Left ventricle myocardium superior (tissue), 1 donor: ENCODE results near the gene NPAS2. TPM values are rescaled to one million over a fixed set of nuclear protein-coding genes. Genes with fewer than 3 reads are reported as not detected.

Source experiments
- ATAC-seq: fragments of 200-7000 bp; cut with Tn5 transposase; one replicate; pipeline ENCODE4 v1.9.1; 2020; ENCODE audit warnings: mild to moderate bottlenecking, moderate library complexity
- DNase-seq: peaks from one replicate; pipeline ENCODE4 v3.0.0-alpha.2; 2020
- intact Hi-C: fragments of 100-400 bp; cut with micrococcal nuclease; formaldehyde crosslinking; loops from one replicate; pipeline ENCODE4 v1.11.0; 2022
- total RNA-seq: library from RNA; stranded (reverse); fragmentation: NEBNext Ultra II Directional; extraction: Animal tissue kit (Norgen Biotek cat#: 25700); gene quantifications from one replicate; pipeline ENCODE4 v1.2.1, GENCODE V29; 2021
- donor health status: DM: no; HTN: yes; CAD: no; lungs with severe emphysema.

Gene NPAS2
- total RNA-seq, 1 donor from 2014 or later, result 40.9 TPM

- intact Hi-C loops, result no loop called here
- DNase-seq, result no peak
- no peak for ATAC-seq
These were observed 129.2 kb downstream of the NPAS2 start for GRCh38 chr2:100948942-100949811.

GRCh38 chr2:100952512-100952911 lies 132.6 kb downstream of the NPAS2 start:
- no peak for ATAC-seq
- DNase-seq, result no peak
- intact Hi-C loops, result no loop called here

GRCh38 chr2:100953406-100954043 lies 133.6 kb downstream of the NPAS2 start:
- DNase-seq (no peak), ATAC-seq (no peak)
- intact Hi-C loops, result no loop called here

- intact Hi-C loops, result no loop called here
These were observed 134.1 kb downstream of the NPAS2 start for GRCh38 chr2:100954044-100954420.

GRCh38 chr2:100955226-100955625 lies 135.3 kb downstream of the NPAS2 start:
- intact Hi-C loops, result no loop called here
- DNase-seq (no peak), ATAC-seq (peak; percentile 61)

More at GRCh38 chr2:100954044-100954420, 134.1 kb downstream of the NPAS2 start:
- ATAC-seq (no peak), DNase-seq (no peak)

GRCh38 chr2:100956081-100956480 lies 136.1 kb downstream of the NPAS2 start:
- intact Hi-C loops, result no loop called here
- ATAC-seq (no peak), DNase-seq (no peak)

GRCh38 chr2:100957996-100958653 lies 138.2 kb downstream of the NPAS2 start:
- peak; percentile 78 for ATAC-seq
- intact Hi-C loops, result no loop called here
- no peak for DNase-seq

- DNase-seq (no peak), ATAC-seq (no peak)
- intact Hi-C loops, result no loop called here
These were observed 139.4 kb downstream of the NPAS2 start for GRCh38 chr2:100959225-100959880.

- intact Hi-C loops, result no loop called here
- no peak for ATAC-seq
- DNase-seq, result no peak
These were observed 140.7 kb downstream of the NPAS2 start for GRCh38 chr2:100960688-100961087.

- DNase-seq, result no peak
- peak; percentile 17 for ATAC-seq
- intact Hi-C loops, result no loop called here
These were observed 142.6 kb downstream of the NPAS2 start for GRCh38 chr2:100962366-100963025.

GRCh38 chr2:100963026-100963375 lies 143.1 kb downstream of the NPAS2 start:
- no peak for ATAC-seq
- DNase-seq, result no peak
- intact Hi-C loops, result no loop called here

GRCh38 chr2:100964222-100964621 lies 144.3 kb downstream of the NPAS2 start:
- intact Hi-C loops, result no loop called here
- DNase-seq (no peak), ATAC-seq (no peak)

- ATAC-seq, result peak; percentile 26
- intact Hi-C loops, result no loop called here
- no peak for DNase-seq
These were observed 144.8 kb downstream of the NPAS2 start for GRCh38 chr2:100964681-100965169.

- ATAC-seq (no peak), DNase-seq (no peak)
These were observed 145.7 kb downstream of the NPAS2 start for GRCh38 chr2:100965596-100965995.

GRCh38 chr2:100967716-100968115 lies 147.8 kb downstream of the NPAS2 start:
- DNase-seq (no peak), ATAC-seq (no peak)
- intact Hi-C loops, result no loop called here

More at GRCh38 chr2:100965596-100965995, 145.7 kb downstream of the NPAS2 start:
- intact Hi-C loops, result no loop called here

- intact Hi-C loops, result no loop called here
- no peak for DNase-seq
- no peak for ATAC-seq
These were observed 148.5 kb downstream of the NPAS2 start for GRCh38 chr2:100968146-100969145.

GRCh38 chr2:100969998-100970397 lies 150.1 kb downstream of the NPAS2 start:
- DNase-seq, result no peak
- no peak for ATAC-seq
- intact Hi-C loops, result no loop called here

- DNase-seq, result peak; percentile 44
- intact Hi-C loops, result no loop called here
- ATAC-seq, result no peak
These were observed 151.3 kb downstream of the NPAS2 start for GRCh38 chr2:100971221-100971620.
